OCI-LY1 (cell line): ENCODE data around the gene ZNF548.
A peak's percentile ranks its signal among the peaks of the same experiment; 100 is the strongest.

ENCODE experiments used
- H2AFZ ChIP-seq: fragments of 200-600 bp; sonication (generic), shearing (Covaris generic); 2 replicates; pipeline ENCODE4 v1.6.0; 2014; ENCODE audit warnings: antibody characterized with exemption, mild to moderate bottlenecking, low read length
- H3F3A ChIP-seq: fragments of 200-600 bp; sonication (generic), shearing (Covaris generic); 2 replicates; pipeline ENCODE4 v1.6.0; 2014; ENCODE audit warnings: mild to moderate bottlenecking, antibody characterized with exemption, low read length, moderate library complexity; ENCODE audit not compliant: insufficient read depth
- H3K27ac ChIP-seq: fragments of 200-600 bp; sonication (generic); 2 replicates; pipeline ENCODE4 v1.5.1; 2014; ENCODE audit warnings: low read length, mixed run types, mild to moderate bottlenecking, low read depth; ENCODE audit not compliant: poor library complexity, severe bottlenecking
- H3K27me3 ChIP-seq: fragments of 200-600 bp; sonication (generic); 2 replicates; pipeline ENCODE4 v1.6.0; 2014; ENCODE audit warnings: antibody characterized with exemption, mild to moderate bottlenecking, low read length, moderate library complexity; ENCODE audit not compliant: insufficient read depth
- H3K36me3 ChIP-seq: fragments of 200-600 bp; sonication (generic); 2 replicates; pipeline ENCODE4 v1.6.1; 2014; ENCODE audit warnings: mild to moderate bottlenecking, antibody characterized with exemption, low read length, moderate library complexity, mixed read lengths; ENCODE audit not compliant: insufficient read depth
- H3K4me1 ChIP-seq: fragments of 200-600 bp; sonication (generic); 2 replicates; pipeline ENCODE4 v1.5.1; 2014; ENCODE audit warnings: mild to moderate bottlenecking, low read length, moderate library complexity; ENCODE audit not compliant: insufficient read depth, severe bottlenecking
- H3K4me2 ChIP-seq: fragments of 200-600 bp; sonication (generic), shearing (Covaris generic); 2 replicates; pipeline ENCODE4 v1.6.1; 2014; ENCODE audit warnings: low read length
- H3K4me3 ChIP-seq: fragments of 200-600 bp; sonication (generic); 2 replicates; pipeline ENCODE4 v1.5.1; 2014; ENCODE audit warnings: low read length, low read depth, mild to moderate bottlenecking, mixed read lengths; ENCODE audit not compliant: poor library complexity, severe bottlenecking
- H3K79me2 ChIP-seq: fragments of 200-600 bp; shearing (Covaris generic); 2 replicates; pipeline ENCODE4 v1.6.1; 2016; ENCODE audit warnings: mixed run types, low read length, mixed read lengths; ENCODE audit not compliant: insufficient read depth
- H3K9ac ChIP-seq: fragments of 200-600 bp; sonication (generic), shearing (Covaris generic); 2 replicates; pipeline ENCODE4 v1.6.1; 2014; ENCODE audit warnings: mild to moderate bottlenecking, low read length, mixed read lengths
- H3K9me2 ChIP-seq: fragments of 200-600 bp; sonication (generic), shearing (Covaris generic); 2 replicates; pipeline ENCODE4 v1.6.1; 2014; ENCODE audit warnings: low read depth, mild to moderate bottlenecking, low read length, mixed read lengths
- H3K9me3 ChIP-seq: fragments of 200-600 bp; shearing (Covaris generic); 2 replicates; pipeline ENCODE4 v1.6.1; 2014; ENCODE audit warnings: low read length, mixed read lengths
- H4K20me1 ChIP-seq: fragments of 200-600 bp; sonication (generic), shearing (Covaris generic); 2 replicates; pipeline ENCODE4 v1.6.0; 2016; ENCODE audit warnings: mild to moderate bottlenecking, low read length; ENCODE audit not compliant: insufficient read depth
- CTCF ChIP-seq: fragments of 200-600 bp; sonication (generic), shearing (Covaris generic); IDR thresholded peaks from 2 replicates; pipeline ENCODE4 v1.5.1; 2017; ENCODE audit warnings: mild to moderate bottlenecking, antibody characterized with exemption, low read length, moderate library complexity, mixed read lengths
- EZH2 ChIP-seq: fragments of 200-600 bp; sonication (generic), shearing (Covaris generic); IDR thresholded peaks from 2 replicates; pipeline ENCODE4 v1.8.0; 2017; ENCODE audit warnings: borderline replicate concordance, mixed run types, mild to moderate bottlenecking, antibody characterized with exemption, low read length, moderate library complexity, mixed read lengths

The ZNF548 gene

GRCh38 chr19:57357406-57357805 lies 32.2 kb upstream of the ZNF548 start:
- no peak overlapping the region for H3K4me3 ChIP-seq
- no peaks in the 10 kb centered on the region for H4K20me1 ChIP-seq
- H3K4me1 ChIP-seq: peaks cover under 1% of the 10 kb centered on the region
- peaks cover 41% of the 10 kb centered on the region for H3K36me3 ChIP-seq
- no peak overlapping the region for H3K4me2 ChIP-seq
- H3K27me3 ChIP-seq: no peaks in the 10 kb centered on the region
- no peak overlapping the region for H3K9ac ChIP-seq
- no peak overlapping the region for H3K27ac ChIP-seq
- H3F3A ChIP-seq: no peaks in the 10 kb centered on the region
- no peaks in the 10 kb centered on the region for H3K79me2 ChIP-seq
- H3K9me3 ChIP-seq: peaks cover 5% of the 10 kb centered on the region; the same call in 1 of the 2 replicates
- H2AFZ ChIP-seq: no peak overlapping the region
- no peaks in the 10 kb centered on the region for H3K9me2 ChIP-seq
- TF ChIP-seq CTCF (no peak), EZH2 (no peak)

GRCh38 chr19:57359300-57359699 lies 30.4 kb upstream of the ZNF548 start:
- Histone ChIP-seq H4K20me1 (no peaks in the 10 kb centered on the region), H3K36me3 (peaks cover 37% of the 10 kb centered on the region), H2AFZ (no peak overlapping the region), H3K27me3 (no peaks in the 10 kb centered on the region), H3K4me3 (no peak overlapping the region), H3F3A (no peaks in the 10 kb centered on the region), H3K9me2 (no peaks in the 10 kb centered on the region), H3K4me2 (no peak overlapping the region), H3K9me3 (peaks cover 5% of the 10 kb centered on the region; the same call in 1 of the 2 replicates), H3K4me1 (peaks cover 10% of the 10 kb centered on the region), H3K9ac (no peak overlapping the region), H3K27ac (no peak overlapping the region), H3K79me2 (0 out of 2 replicates have a peak, but pooled peaks cover 5% of the 10 kb centered on the region)
- TF ChIP-seq EZH2: no peak
- no peak for TF ChIP-seq CTCF

GRCh38 chr19:57362419-57362818 lies 27.2 kb upstream of the ZNF548 start:
- Histone ChIP-seq H3K9me2 (no peaks in the 10 kb centered on the region), H3F3A (no peaks in the 10 kb centered on the region), H4K20me1 (no peaks in the 10 kb centered on the region), H3K36me3 (peaks cover 13% of the 10 kb centered on the region), H3K9me3 (peaks cover 5% of the 10 kb centered on the region; the same call in 1 of the 2 replicates), H3K9ac (no peak overlapping the region), H3K4me3 (peak overlapping the region; percentile 74), H3K4me1 (peaks cover 11% of the 10 kb centered on the region), H3K79me2 (0 out of 2 replicates have a peak, but pooled peaks cover 5% of the 10 kb centered on the region), H3K27me3 (no peaks in the 10 kb centered on the region), H3K4me2 (peak overlapping the region; percentile 56; the same call in 1 of the 2 replicates), H2AFZ (0 out of 2 replicates have a peak overlapping the region, but pooled peaks have one; percentile 3), H3K27ac (no peak overlapping the region)
- TF ChIP-seq EZH2 (no peak), CTCF (no peak)
